ENCODE results near the gene F12. TPM values are rescaled to one million over a fixed set of nuclear protein-coding genes. Genes with fewer than 3 reads are reported as not detected.

The F12 gene
- total and polyA plus RNA-seq, 2 of the 8 experiments (the other 6 are each of a cell fraction or from before 2014, with no cell fraction given): 6.5 to 7.8 TPM

DNA sequence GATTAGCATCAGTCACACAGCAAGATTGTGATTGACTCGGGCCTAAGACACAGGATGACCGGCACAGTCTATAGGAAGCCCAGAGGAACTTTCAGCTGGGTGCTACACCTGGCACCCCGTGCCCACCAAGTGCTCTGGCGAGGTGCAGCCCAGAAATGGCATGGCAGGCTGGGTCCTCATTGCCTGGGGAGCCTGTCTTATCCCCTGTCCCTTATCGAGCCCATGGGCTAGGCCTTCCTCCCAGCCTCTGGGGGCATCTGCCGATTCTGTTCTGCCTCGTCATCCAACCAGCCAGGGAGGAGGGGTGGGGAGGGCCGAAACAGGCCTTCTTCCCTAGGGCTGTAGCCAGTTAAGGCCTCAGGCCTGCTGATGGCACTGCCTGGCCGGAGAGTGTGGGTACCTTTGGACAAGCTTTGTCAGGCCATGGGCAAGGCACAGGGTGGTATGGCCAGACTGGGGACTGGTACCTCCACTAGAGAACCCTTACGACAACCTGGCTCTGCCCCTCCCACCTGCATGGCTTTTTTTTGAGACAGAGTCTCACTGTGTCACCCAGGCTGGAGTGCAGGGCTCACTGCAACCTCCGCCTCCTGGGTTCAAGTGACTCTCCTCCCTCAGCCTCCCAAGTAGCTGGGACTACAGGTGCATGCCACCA is 18.7 kb upstream of the F12 start:
- Histone ChIP-seq H3K23me2 (ENCODE audit: low read depth, low read length) (peaks cover 10% of the 10 kb centered on the region), H2AFZ (ENCODE audit: low read length) (no peak overlapping the region), H3K79me2 (ENCODE audit: control insufficient read depth in 1 of 2, insufficient read depth in 2 of 2, low read length in 2 of 2) (peaks cover 0 to 26% of the 10 kb centered on the region in 2 experiments; a peak in 2 of 4 replicates), H2BK12ac (ENCODE audit: low read depth, low read length) (0 out of 2 replicates have a peak overlapping the region, but pooled peaks have one; percentile 84), H2BK120ac (replicated peaks; ENCODE audit: low read depth, low read length) (no peak overlapping the region), H2BK15ac (ENCODE audit: low read length) (peak overlapping the region; percentile 81; the same call in 1 of the 2 replicates), H2AK5ac (ENCODE audit: low read depth, low read length) (no peak overlapping the region), H3K27me3 (replicated peaks in 1 of 4; ENCODE audit: control insufficient read depth in 3 of 4, extremely low read depth in 1 of 4, insufficient read depth in 3 of 4, low read length in 3 of 4) (no peaks in the 10 kb centered on the region), H3K56ac (replicated peaks; ENCODE audit: insufficient read length, low read depth, low read length) (no peak overlapping the region), H3K4me2 (ENCODE audit: insufficient read depth in 1 of 2, low read depth in 2 of 2, low read length in 2 of 2) (peak overlapping the region; percentile 70 to 94), H4K20me1 (replicated peaks in 1 of 2; ENCODE audit: control insufficient read depth in 1 of 2, insufficient read depth in 2 of 2, low read length in 2 of 2) (peaks cover 15 to 22% of the 10 kb centered on the region in 2 experiments), H3K14ac (ENCODE audit: insufficient read length) (no peak overlapping the region), H2BK5ac (ENCODE audit: low read depth, low read length) (no peak overlapping the region), H4K91ac (replicated peaks; ENCODE audit: insufficient read length, low read length) (no peak overlapping the region), H3K4me3 (ENCODE audit: extremely low read depth in 1 of 4, insufficient read depth in 2 of 4, low read depth in 3 of 4, low read length in 4 of 4) (peak overlapping the region in 3 of 4 experiments; percentile 55 to 92 (median 69); a peak in 3 of 8 replicates), H3K4me1 (replicated peaks in 1 of 4; ENCODE audit: control insufficient read depth in 3 of 4, insufficient read depth in 4 of 4, low read length in 3 of 4) (peaks cover 4 to 14% (median 9%) of the 10 kb centered on the region in 4 experiments; a peak in 6 of 7 replicates), H4K8ac (ENCODE audit: extremely low read depth, insufficient read depth, low read length) (no peak overlapping the region), H3K36me3 (ENCODE audit: control insufficient read depth in 2 of 4, insufficient read depth in 4 of 4, low read length in 3 of 4) (peaks cover 2 to 19% (median 13%) of the 10 kb centered on the region in 4 experiments; a peak in 4 of 8 replicates), H3K27ac (ENCODE audit: low read depth, low read length) (peak overlapping the region; percentile 56; the same call in 1 of the 2 replicates), H3K18ac (ENCODE audit: extremely low read depth, low read length) (no peak overlapping the region), H3K9me3 (ENCODE audit: insufficient read depth in 2 of 2, low read depth in 1 of 2, low read length in 1 of 2) (no peaks in the 10 kb centered on the region), H3K23ac (ENCODE audit: insufficient read length) (no peak overlapping the region), H2BK20ac (ENCODE audit: low read length) (no peak overlapping the region), H3K9ac (replicated peaks in 1 of 4; ENCODE audit: extremely low read depth in 1 of 4, low read depth in 3 of 4, low read length in 3 of 4) (peak overlapping the region in 3 of 4 experiments; percentile 37 to 94 (median 90); a peak in 4 of 7 replicates), H3K79me1 (ENCODE audit: low read depth, low read length) (peaks cover 16% of the 10 kb centered on the region), H4K5ac (ENCODE audit: insufficient read length, low read depth, low read length) (no peak overlapping the region), H3K4ac (replicated peaks; ENCODE audit: insufficient read length, low read depth, low read length) (no peak overlapping the region)
- POLR2A ChIA-PET (ENCODE audit: partially characterized antibody): interaction anchor here (0.7 to 24.2 kb wide), 15 partner anchors 11 to 88 kb away, joined by 3 to 460 read pairs (median 5); partner anchors contain the start of genes DDX41 and PRR7
- no peak for FAIRE-seq
- WGBS, 2 experiments (ENCODE audit: extremely low coverage in 1 of 2, insufficient coverage in 1 of 2, insufficient read length in 1 of 2, insufficient replicate concordance in 2 of 2, low coverage in 1 of 2, low lambda C conversion rate in 2 of 2, missing lambda C conversion rate in 1 of 2): 90% methylated on average over 11 of the region's 11 CpGs; no CpG with 5 or more reads in 1 of the 2 experiments
- DNase-seq (ENCODE audit: low read depth in 1 of 2, low spot score in 2 of 2): no peak
- CTCF ChIA-PET (ENCODE audit: partially characterized antibody): interaction anchor here (0.6 to 7.1 kb wide), 15 partner anchors 10 to 92 kb away, joined by 3 to 57 read pairs (median 6); partner anchors contain the start of gene PFN3
- TF ChIP-seq RXRA (IDR thresholded peaks at IDR 0.05; ENCODE audit: insufficient read depth, low read depth, low read length) (no peak), SP4 (IDR thresholded peaks at IDR 0.05; ENCODE audit: low read length) (no peak), HDAC6 (IDR thresholded peaks at IDR 0.05; ENCODE audit: low read depth, low read length) (no peak), JUND (IDR thresholded peaks at IDR 0.05; ENCODE audit: low read length) (no peak), FOSL1 (IDR thresholded peaks at IDR 0.05; ENCODE audit: insufficient read depth, low read depth, low read length) (no peak), SP1 (IDR thresholded peaks at IDR 0.05; ENCODE audit: low read depth, low read length) (no peak), POLR2AphosphoS5 (IDR thresholded peaks at IDR 0.05; ENCODE audit: low read depth, low read length) (no peak), EZH2 (IDR thresholded peaks at IDR 0.05; ENCODE audit: low read depth, low read length, severe bottlenecking) (no peak), CEBPB (IDR thresholded peaks at IDR 0.05; ENCODE audit: low read depth, low read length) (no peak)
- TF ChIP-seq, protein P1, sequence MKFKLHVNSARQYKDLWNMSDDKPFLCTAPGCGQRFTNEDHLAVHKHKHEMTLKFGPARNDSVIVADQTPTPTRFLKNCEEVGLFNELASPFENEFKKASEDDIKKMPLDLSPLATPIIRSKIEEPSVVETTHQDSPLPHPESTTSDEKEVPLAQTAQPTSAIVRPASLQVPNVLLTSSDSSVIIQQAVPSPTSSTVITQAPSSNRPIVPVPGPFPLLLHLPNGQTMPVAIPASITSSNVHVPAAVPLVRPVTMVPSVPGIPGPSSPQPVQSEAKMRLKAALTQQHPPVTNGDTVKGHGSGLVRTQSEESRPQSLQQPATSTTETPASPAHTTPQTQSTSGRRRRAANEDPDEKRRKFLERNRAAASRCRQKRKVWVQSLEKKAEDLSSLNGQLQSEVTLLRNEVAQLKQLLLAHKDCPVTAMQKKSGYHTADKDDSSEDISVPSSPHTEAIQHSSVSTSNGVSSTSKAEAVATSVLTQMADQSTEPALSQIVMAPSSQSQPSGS (IDR thresholded peaks at IDR 0.05; ENCODE audit: low read length): no peak
